Astrocyte of the spinal cord (primary cell): ENCODE results near the gene IRS1.

Experiments
- DNase-seq: peaks from one replicate; pipeline ENCODE4 v3.0.0; 2011; ENCODE audit warnings: low read depth, low spot score
- H3K4me3 ChIP-seq: 2 replicates; pipeline ENCODE4 v1.5.1; 2011; ENCODE audit warnings: low read depth, mild to moderate bottlenecking, low read length, moderate library complexity
- in situ Hi-C: cut with HindIII; loops from 2 replicates; pipeline ENCODE4 v1.10.0; 2017; ENCODE audit warnings: low sequenced_read_pairs
- TF ChIP-seq, protein P1 (sequence below): IDR thresholded peaks from 2 replicates; pipeline ENCODE4 v1.5.1; 2012; ENCODE audit warnings: low read depth, mild to moderate bottlenecking, low read length, inconsistent platforms

IRS1 gene

DNA sequence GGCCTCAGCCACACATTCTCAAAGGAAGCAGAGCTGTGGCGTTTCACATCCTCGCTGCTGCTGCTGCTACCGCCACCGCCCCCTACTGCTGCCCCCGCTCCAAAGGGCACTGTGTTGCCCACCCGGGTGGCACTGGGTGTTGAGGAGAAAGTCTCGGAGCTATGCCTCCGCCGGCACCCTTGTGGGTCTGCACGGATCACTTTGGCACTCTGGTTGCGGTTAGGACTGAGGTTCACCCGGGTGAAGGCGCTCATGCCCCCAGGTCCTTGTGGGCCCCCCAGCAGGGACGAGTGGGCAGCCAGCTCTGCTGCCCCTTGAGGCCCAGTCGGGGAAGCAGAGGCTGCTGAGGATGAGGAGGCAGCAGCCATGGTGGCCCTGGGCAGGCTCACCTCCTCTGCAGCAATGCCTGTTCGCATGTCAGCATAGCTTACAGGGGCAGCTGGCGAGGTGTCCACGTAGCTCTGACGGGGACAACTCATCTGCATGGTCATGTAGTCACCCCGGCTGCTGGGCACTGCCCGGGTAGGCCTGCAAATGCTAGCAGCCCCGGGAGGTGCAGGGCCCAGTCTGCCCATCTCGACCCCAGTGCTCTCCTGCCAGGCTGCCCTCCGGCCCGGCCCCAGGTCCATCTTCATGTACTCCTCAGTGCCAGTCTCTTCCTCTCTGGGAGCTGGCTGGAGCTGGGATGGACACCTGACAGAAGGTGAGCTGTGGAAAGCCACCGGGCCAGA is 4.2 kb downstream of the IRS1 start:
- peak; percentile 42 for DNase-seq
- TF ChIP-seq, protein P1, sequence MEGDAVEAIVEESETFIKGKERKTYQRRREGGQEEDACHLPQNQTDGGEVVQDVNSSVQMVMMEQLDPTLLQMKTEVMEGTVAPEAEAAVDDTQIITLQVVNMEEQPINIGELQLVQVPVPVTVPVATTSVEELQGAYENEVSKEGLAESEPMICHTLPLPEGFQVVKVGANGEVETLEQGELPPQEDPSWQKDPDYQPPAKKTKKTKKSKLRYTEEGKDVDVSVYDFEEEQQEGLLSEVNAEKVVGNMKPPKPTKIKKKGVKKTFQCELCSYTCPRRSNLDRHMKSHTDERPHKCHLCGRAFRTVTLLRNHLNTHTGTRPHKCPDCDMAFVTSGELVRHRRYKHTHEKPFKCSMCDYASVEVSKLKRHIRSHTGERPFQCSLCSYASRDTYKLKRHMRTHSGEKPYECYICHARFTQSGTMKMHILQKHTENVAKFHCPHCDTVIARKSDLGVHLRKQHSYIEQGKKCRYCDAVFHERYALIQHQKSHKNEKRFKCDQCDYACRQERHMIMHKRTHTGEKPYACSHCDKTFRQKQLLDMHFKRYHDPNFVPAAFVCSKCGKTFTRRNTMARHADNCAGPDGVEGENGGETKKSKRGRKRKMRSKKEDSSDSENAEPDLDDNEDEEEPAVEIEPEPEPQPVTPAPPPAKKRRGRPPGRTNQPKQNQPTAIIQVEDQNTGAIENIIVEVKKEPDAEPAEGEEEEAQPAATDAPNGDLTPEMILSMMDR: peak; percentile 18
- in situ Hi-C loops: loop anchor here (25.0 kb wide), 1 partner anchor 1133 kb away; no protein-coding TSS in a partner anchor
- H3K4me3 ChIP-seq: peak overlapping the region; percentile 79

DNA sequence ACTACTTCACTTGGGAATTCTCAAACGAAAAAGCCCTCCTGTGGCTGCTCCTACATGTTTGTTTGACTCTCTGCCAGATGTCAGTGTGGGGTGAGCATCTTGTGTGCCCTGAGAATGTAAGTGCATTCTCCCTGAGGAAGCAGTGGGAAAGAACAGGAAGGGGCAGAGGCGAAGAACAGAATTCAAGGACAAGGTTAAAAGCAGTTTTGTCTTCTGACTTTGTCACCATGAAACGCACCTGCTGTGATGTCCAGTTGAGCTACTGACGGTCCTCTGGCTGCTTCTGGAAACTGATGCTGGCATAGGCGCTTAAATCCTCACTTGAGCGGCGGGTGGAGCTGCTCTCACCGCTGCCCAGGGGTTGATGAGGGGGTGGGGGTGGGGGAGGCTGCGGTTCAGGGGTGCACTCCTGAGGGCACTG is 4.9 kb downstream of the IRS1 start:
- in situ Hi-C loops: loop anchor here (25.0 kb wide), 1 partner anchor 1132 kb away; no protein-coding TSS in a partner anchor
- peak overlapping the region; percentile 79 for H3K4me3 ChIP-seq
- DNase-seq: peak; percentile 89
- TF ChIP-seq, protein P1: no peak

DNA sequence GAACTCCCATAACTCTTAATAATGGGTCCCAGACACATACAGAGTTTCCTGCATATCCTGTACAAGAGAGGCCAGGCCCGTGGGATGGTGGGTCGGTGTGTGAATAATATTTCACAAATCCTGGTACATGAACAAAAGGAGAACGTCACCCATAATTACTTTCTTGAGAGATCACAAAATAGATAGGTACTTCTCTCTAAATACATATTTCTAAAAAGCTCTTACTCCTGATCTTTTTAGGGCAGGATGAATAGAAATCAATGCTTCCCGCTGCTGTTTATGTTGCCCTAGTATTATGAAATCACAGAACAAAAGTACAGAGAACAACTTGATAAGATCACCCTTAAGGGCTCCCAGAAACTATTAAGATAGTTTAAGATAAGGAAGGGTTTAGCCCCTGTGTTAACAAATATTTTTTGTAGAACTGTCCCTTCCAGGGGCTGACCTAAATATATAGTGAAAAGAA is 5.4 kb downstream of the IRS1 start:
- in situ Hi-C loops: loop anchor here (25.0 kb wide), 1 partner anchor 1132 kb away; no protein-coding TSS in a partner anchor
- TF ChIP-seq, protein P1: no peak
- H3K4me3 ChIP-seq: peak overlapping the region; percentile 79
- peak; percentile 61 for DNase-seq

DNA sequence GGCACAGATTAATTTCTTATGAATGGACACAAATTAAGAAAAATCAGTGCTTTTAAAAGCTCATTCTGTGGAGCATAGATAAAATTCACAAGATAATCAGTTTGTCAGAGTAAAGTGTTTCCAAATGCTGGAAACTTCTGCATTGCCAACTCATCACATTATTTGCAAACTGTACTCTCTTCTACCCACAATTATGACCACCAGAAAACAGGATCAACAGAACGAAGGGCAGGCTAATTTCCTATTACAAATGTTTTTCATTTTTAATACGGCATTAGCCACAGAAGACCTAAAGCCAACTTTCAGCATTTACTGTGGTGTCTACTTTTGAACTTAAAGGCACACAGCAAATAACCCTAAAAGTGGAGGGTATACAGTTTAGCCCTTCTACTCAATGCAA is 6.0 kb downstream of the IRS1 start:
- DNase-seq: peak; percentile 35
- in situ Hi-C loops: loop anchor here (25.0 kb wide), 1 partner anchor 1131 kb away; no protein-coding TSS in a partner anchor
- peak overlapping the region; percentile 79 for H3K4me3 ChIP-seq
- TF ChIP-seq, protein P1: no peak

DNA sequence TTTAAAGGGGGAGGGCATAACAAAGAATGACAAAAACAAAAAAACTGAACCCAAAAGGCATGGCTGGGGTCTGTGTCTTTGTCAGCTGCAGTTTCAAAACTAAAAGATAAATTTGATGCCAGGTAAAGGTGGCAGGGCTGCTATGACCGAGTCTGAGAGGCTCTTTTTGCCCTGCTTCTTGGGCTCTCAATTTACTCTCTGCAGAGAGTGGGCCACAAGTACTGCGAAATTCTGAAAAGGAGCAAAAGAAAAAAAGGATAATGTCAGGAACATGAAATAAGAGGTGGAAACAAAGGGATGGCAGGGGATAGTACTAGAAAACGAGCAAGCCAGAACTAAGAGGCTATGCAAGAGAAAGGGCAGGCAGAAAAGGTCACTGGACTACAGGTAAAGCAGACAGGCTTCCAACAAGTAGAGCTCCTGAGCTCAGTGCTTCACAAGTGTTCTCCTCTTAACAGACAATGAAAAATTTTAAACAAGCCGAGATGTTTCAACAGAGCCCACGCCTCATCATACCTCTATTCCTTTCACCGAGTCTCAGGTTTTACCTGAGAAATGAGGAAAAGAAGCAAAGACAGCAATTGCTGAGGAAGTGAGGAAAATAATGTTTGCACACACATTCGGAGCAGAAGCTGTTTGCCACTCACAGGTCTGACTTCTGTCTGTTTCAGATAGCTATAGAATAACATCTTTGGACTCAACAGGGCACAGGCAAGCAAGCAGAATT is 7.3 kb downstream of the IRS1 start:
- in situ Hi-C loops: loop anchor here (25.0 kb wide), 1 partner anchor 1130 kb away; no protein-coding TSS in a partner anchor
- peak; percentile 52 for DNase-seq
- TF ChIP-seq, protein P1: no peak
- peak overlapping the region; percentile 79 for H3K4me3 ChIP-seq

DNA sequence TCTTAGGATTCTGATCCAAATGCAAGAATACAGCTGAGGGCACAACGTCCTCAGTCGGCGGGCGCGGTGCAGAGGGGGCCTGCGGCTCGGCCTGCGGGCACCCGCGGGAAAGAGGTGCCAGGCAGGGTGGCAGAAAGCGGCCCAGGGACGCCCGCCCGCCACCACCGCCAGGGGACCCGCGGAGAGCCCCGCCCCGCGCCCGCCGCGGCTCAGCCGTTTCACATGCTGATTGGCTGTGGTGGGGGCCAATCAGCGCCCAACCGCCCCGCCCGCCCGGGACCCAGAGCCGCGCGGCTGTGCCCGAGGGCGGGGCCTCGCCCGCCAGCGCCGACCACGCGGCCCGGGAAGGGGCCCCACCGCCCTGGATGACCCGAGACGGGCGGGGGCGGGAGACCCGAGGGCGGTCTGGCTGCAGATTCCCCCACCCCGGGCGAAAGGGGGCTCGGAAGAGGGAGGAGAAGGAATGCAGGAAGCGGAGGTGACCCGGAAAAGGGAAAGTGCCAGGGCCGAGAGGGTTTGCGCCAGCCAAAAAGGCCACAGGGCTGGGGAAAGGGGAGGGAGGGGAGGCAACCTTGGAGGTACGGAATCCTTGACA is 8.0 kb downstream of the IRS1 start:
- in situ Hi-C loops: loop anchor here (25.0 kb wide), 1 partner anchor 1129 kb away; no protein-coding TSS in a partner anchor
- TF ChIP-seq, protein P1: peak; percentile 27
- H3K4me3 ChIP-seq: peak overlapping the region; percentile 79
- DNase-seq: peak; percentile 85
